Parathyroid adenoma (tissue), 2 donors: ENCODE data around the gene MESD.

Experiments
- H2AFZ ChIP-seq: fragments of 300-600 bp; sonication (generic); one replicate; pipeline ENCODE4 v1.7.0; 2017; ENCODE audit warnings: antibody characterized with exemption, mild to moderate bottlenecking
- H3K27ac ChIP-seq: fragments of 300-600 bp; sonication (generic); one replicate; pipeline ENCODE4 v1.7.0; 2017
- H3K27me3 ChIP-seq: fragments of 300-600 bp; sonication (generic); one replicate; pipeline ENCODE4 v1.7.0; 2017; ENCODE audit warnings: low read length; ENCODE audit not compliant: control insufficient read depth, insufficient read depth
- H3K36me3 ChIP-seq: fragments of 300-600 bp; sonication (generic); one replicate; pipeline ENCODE4 v1.7.0; 2017; ENCODE audit warnings: low read length; ENCODE audit not compliant: control insufficient read depth, insufficient read depth
- H3K4me1 ChIP-seq: fragments of 300-600 bp; sonication (generic); one replicate; pipeline ENCODE4 v1.7.0; 2017; ENCODE audit warnings: control low read depth
- H3K4me2 ChIP-seq: fragments of 300-600 bp; sonication (generic); one replicate; pipeline ENCODE4 v1.7.0; 2017; ENCODE audit warnings: low read length
- H3K4me3 ChIP-seq: fragments of 300-600 bp; sonication (generic); one replicate; pipeline ENCODE4 v1.7.0; 2017; ENCODE audit warnings: low read depth, low read length
- H3K79me2 ChIP-seq: fragments of 300-600 bp; sonication (generic); one replicate; pipeline ENCODE4 v1.7.0; 2017; ENCODE audit warnings: control low read depth
- H3K9ac ChIP-seq: fragments of 300-600 bp; sonication (generic); one replicate; pipeline ENCODE4 v1.7.0; 2017; ENCODE audit warnings: mild to moderate bottlenecking
- H3K9me3 ChIP-seq: fragments of 300-600 bp; sonication (generic); one replicate; pipeline ENCODE4 v1.7.0; 2017; ENCODE audit warnings: low read length; ENCODE audit not compliant: control insufficient read depth
- TF ChIP-seq, protein P1 (sequence below): fragments of 300-600 bp; sonication (generic); IDR thresholded peaks from one replicate; pipeline ENCODE4 v1.7.0; 2017; ENCODE audit warnings: antibody characterized with exemption, mild to moderate bottlenecking
- donor health status: primary hyperparathyroidism.

MESD gene

DNA sequence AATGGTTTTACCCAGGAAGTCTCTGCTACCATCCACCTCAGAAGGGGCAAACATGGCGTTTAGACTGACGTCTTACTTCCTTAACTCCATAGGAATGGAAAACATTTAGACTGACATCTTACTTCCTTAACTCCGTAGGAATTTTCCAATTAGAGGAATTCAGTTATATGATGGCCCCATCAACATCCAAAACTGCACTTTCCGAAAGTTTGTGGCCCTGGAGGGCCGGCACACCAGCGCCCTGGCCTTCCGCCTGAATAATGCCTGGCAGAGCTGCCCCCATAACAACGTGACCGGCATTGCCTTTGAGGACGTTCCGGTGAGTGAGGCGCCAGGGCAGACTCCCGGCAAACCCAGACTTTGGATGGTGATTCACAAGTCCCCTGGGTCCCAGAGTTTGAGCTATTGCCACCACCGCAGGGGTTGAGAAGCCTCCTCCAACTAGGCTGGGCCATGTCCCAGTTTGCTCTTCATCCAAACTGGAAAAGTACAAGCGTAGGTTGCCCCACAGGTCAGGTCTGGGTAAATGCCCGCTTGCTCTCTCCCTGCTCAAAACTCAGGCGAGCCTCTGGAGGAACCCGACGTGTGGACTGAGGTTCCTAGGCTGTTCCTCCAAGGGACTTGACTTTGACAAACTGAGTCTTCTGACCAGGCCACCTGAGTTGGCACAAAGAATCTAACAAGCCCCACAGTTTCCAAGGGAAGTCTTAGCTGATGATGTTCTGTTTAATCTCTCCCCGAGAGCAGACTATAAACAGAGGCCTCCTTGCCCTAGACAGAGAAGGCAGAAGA, 57.7 kb downstream of the MESD start:
- H3K4me3 ChIP-seq: no peak overlapping the region
- no peaks in the 10 kb centered on the region for H3K27me3 ChIP-seq
- TF ChIP-seq, protein P1, sequence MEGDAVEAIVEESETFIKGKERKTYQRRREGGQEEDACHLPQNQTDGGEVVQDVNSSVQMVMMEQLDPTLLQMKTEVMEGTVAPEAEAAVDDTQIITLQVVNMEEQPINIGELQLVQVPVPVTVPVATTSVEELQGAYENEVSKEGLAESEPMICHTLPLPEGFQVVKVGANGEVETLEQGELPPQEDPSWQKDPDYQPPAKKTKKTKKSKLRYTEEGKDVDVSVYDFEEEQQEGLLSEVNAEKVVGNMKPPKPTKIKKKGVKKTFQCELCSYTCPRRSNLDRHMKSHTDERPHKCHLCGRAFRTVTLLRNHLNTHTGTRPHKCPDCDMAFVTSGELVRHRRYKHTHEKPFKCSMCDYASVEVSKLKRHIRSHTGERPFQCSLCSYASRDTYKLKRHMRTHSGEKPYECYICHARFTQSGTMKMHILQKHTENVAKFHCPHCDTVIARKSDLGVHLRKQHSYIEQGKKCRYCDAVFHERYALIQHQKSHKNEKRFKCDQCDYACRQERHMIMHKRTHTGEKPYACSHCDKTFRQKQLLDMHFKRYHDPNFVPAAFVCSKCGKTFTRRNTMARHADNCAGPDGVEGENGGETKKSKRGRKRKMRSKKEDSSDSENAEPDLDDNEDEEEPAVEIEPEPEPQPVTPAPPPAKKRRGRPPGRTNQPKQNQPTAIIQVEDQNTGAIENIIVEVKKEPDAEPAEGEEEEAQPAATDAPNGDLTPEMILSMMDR: no peak
- no peak overlapping the region for H3K9ac ChIP-seq
- H3K79me2 ChIP-seq: no peaks in the 10 kb centered on the region
- H3K4me2 ChIP-seq: no peak overlapping the region
- H3K36me3 ChIP-seq: no peaks in the 10 kb centered on the region
- no peak overlapping the region for H3K27ac ChIP-seq
- no peaks in the 10 kb centered on the region for H3K9me3 ChIP-seq
- peaks cover 2% of the 10 kb centered on the region for H3K4me1 ChIP-seq
- H2AFZ ChIP-seq: no peak overlapping the region

DNA sequence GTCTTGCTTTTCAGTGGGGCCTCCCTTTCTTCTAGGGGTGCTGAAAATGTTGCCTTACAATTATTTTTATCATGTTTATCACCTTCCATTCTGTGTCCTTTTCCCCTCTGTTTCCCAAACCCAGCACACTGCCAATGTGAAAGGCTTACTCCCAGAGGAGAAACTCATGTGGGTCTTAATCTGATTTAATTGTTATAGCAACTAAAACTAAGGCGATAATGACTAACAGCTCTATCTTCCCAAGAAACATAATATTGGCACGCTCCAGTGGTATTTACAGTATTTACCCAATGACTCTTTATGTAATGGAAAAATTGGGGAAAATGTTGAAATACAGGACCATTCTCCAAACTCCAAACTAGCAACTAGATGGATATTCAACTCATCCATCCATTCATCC, 58.4 kb downstream of the MESD start:
- Histone ChIP-seq H3K27me3 (no peaks in the 10 kb centered on the region), H3K9ac (no peak overlapping the region), H3K4me1 (peaks cover 2% of the 10 kb centered on the region), H3K36me3 (no peaks in the 10 kb centered on the region), H3K9me3 (no peaks in the 10 kb centered on the region), H3K79me2 (no peaks in the 10 kb centered on the region), H2AFZ (no peak overlapping the region), H3K27ac (no peak overlapping the region), H3K4me2 (no peak overlapping the region), H3K4me3 (no peak overlapping the region)
- TF ChIP-seq, protein P1: no peak

- Histone ChIP-seq H3K4me1 (peaks cover 2% of the 10 kb centered on the region), H3K4me2 (no peak overlapping the region), H2AFZ (no peak overlapping the region), H3K9me3 (no peaks in the 10 kb centered on the region), H3K27me3 (no peaks in the 10 kb centered on the region), H3K9ac (no peak overlapping the region), H3K79me2 (no peaks in the 10 kb centered on the region), H3K27ac (no peak overlapping the region), H3K4me3 (no peak overlapping the region), H3K36me3 (no peaks in the 10 kb centered on the region)
- TF ChIP-seq, protein P1: no peak
These were observed 59.9 kb downstream of the MESD start for GRCh38 chr15:80929689-80930088.

DNA sequence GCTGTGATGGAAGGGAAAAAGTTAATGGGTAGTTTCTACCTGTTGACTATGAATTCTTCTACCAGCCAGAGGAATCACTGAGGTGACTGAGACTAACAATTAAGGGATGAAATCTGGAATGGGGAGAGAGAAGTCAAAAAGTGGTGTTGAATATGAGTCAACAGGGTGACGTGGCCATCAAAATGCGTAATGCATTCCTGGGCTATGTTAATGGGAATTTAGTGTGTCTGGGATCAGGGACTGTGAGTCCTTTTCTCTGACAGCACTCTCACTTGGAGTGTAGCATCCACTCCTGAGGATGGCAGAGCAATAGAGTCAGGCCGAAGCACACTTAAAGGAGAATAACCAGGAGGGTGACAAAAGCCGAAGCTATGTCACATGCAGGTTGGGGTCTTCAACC, 60.4 kb downstream of the MESD start:
- H3K4me2 ChIP-seq: no peak overlapping the region
- H3K36me3 ChIP-seq: no peaks in the 10 kb centered on the region
- H3K27ac ChIP-seq: no peak overlapping the region
- no peaks in the 10 kb centered on the region for H3K79me2 ChIP-seq
- no peak overlapping the region for H3K4me3 ChIP-seq
- no peaks in the 10 kb centered on the region for H3K27me3 ChIP-seq
- H3K9me3 ChIP-seq: no peaks in the 10 kb centered on the region
- H3K9ac ChIP-seq: no peak overlapping the region
- TF ChIP-seq, protein P1: no peak
- no peaks in the 10 kb centered on the region for H3K4me1 ChIP-seq
- H2AFZ ChIP-seq: no peak overlapping the region

DNA sequence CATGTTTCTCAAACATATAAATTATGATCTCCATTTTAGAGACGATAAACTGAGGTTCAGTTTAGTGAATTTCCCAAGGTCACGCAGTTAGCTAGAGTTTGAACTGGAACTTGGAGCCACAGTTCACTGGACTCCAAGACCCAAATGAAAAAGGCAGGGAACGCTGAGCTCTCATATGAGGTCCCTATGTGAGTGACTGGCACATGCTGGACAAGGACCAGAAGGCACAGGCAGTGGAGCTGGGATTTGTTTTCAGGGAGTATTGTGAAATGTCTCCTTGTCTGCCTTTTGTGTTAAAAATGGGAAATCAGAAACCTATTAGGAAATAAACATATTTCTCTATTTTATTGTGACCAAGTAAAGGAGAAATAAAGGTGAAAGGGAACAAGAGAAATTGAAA, 63.5 kb downstream of the MESD start:
- TF ChIP-seq, protein P1: no peak
- H3K4me1 ChIP-seq: no peaks in the 10 kb centered on the region
- H3K27me3 ChIP-seq: no peaks in the 10 kb centered on the region
- H3K4me3 ChIP-seq: no peak overlapping the region
- H3K9ac ChIP-seq: no peak overlapping the region
- no peak overlapping the region for H3K27ac ChIP-seq
- no peaks in the 10 kb centered on the region for H3K79me2 ChIP-seq
- H3K9me3 ChIP-seq: no peaks in the 10 kb centered on the region
- H3K4me2 ChIP-seq: no peak overlapping the region
- no peaks in the 10 kb centered on the region for H3K36me3 ChIP-seq
- H2AFZ ChIP-seq: no peak overlapping the region
